Heart left ventricle (tissue), 13 donors: ENCODE results near the gene STRAP.

Experiments used
- CTCF ChIP-seq, 12 donors: fragments of 200-600 bp; sonication (generic) in 4 of 12; IDR thresholded peaks; one replicate each; pipeline versions ENCODE4 v1.5.0 to v1.8.0; 2018 to 2022; ENCODE audit warnings: antibody characterized with exemption in 12 of 12, mild to moderate bottlenecking in 5 of 12
- POLR2A ChIP-seq, 2 donors: fragments of 450-650 bp; IDR thresholded peaks; one replicate each; pipeline ENCODE4 v1.6.1; 2017; ENCODE audit warnings: antibody characterized with exemption in 2 of 2, mild to moderate bottlenecking in 2 of 2, moderate library complexity in 2 of 2
- donor health status: ischemic (EF 13 %, LVEDD 7.1; RV severe dilation, severe dysfunction).
- donor health status: DM: no; HTN: yes; CAD: no.
- donor health status: DM: no; HTN: no; CAD: no.
- donor health status: ischemic (EF 25% LVEDD 6.9; RV normal size, moderate dysfunction).
- donor health status: ischemic (EF 25% LVEDD 5.7; RV mildly dilated, moderate dysfunction).
- donor health status: ischemic (EF 35%, LVEDD 5.7; RV mildly dilated, moderate dysfunction).
- donor health status: nonischemic (EF 11% LVEDD 7.7; RV severe dilation, severe dysfunction).
- donor health status: DM: yes; HTN: yes; CAD: no.
- donor health status: PGD.
- donor health status: ischemic (EF 29% LVEDD 5.4; RV normal size, mild dysfunction).
- donor health status: nonischemic (EF 23%, LVEDD 6.1; RV moderate dilation, normal function).

GRCh38 chr12:15899282-15899870 is 17.2 kb downstream of the STRAP start:
- peak; percentile 59 to 82 (median 66) for TF ChIP-seq CTCF (IDR thresholded peaks at IDR 0.05)
- TF ChIP-seq POLR2A (IDR thresholded peaks at IDR 0.05), result no peak
